Measurements from ENCODE around the gene SVIP.

GRCh38 chr11:22822203-22822602, 7.4 kb downstream of the SVIP start:
- TF ChIP-seq CTCF (conservative IDR thresholded peaks at IDR 0.05) (no peak), EZH2 (IDR thresholded peaks at IDR 0.05; ENCODE audit: low read depth) (no peak)

All from PC-9 (cell line).